CD4-positive, alpha-beta T cell treated with Interleukin-2 at 100 ng/mL for 4 hours (primary cell): ENCODE results near the gene BAIAP3.

Source experiments
- DNase-seq: peaks from one replicate; pipeline ENCODE4 v3.0.0-alpha.2; 2020; ENCODE audit warnings: low spot score

The BAIAP3 gene

GRCh38 chr16:1392826-1393225 lies 59.4 kb downstream of the BAIAP3 start:
- DNase-seq = no peak

GRCh38 chr16:1393613-1394176 lies 60.2 kb downstream of the BAIAP3 start:
- DNase-seq = no peak

- DNase-seq = no peak
Observed at GRCh38 chr16:1394367-1394951, 61.0 kb downstream of the BAIAP3 start.

- no peak for DNase-seq
Observed at GRCh38 chr16:1395444-1396031, 62.1 kb downstream of the BAIAP3 start.

- no peak for DNase-seq
Observed at GRCh38 chr16:1397779-1398178, 64.3 kb downstream of the BAIAP3 start.

GRCh38 chr16:1398351-1398750 lies 64.9 kb downstream of the BAIAP3 start:
- no peak for DNase-seq
